ENCODE measurements around the gene NOL9.
A peak's percentile ranks its signal among the peaks of the same experiment; 100 is the strongest.

NOL9 gene

GRCh38 chr1:6596351-6596750, 42.0 kb upstream of the NOL9 start:
- H3K27ac ChIP-seq (ENCODE audit: low read depth, low read length), result no peak overlapping the region
- H3K4me1 ChIP-seq (ENCODE audit: control insufficient read depth, insufficient read depth, low read length), result peaks cover 28% of the 10 kb centered on the region

GRCh38 chr1:6594977-6595740, 40.8 kb upstream of the NOL9 start:
- Histone ChIP-seq H3K4me3 (ENCODE audit: low read length) (no peak overlapping the region), H3K27me3 (ENCODE audit: control insufficient read depth, insufficient read depth, low read length) (no peaks in the 10 kb centered on the region), H3K9ac (ENCODE audit: low read length) (no peak overlapping the region), H3K4me1 (ENCODE audit: control insufficient read depth, insufficient read depth, low read length) (peaks cover 28% of the 10 kb centered on the region), H3K27ac (ENCODE audit: low read depth, low read length) (no peak overlapping the region), H3K36me3 (ENCODE audit: control insufficient read depth, insufficient read depth, low read length) (peaks cover 49% of the 10 kb centered on the region)

More at GRCh38 chr1:6596351-6596750, 42.0 kb upstream of the NOL9 start:
- no peak overlapping the region for H3K9ac ChIP-seq (ENCODE audit: low read length)
- no peak overlapping the region for H3K4me3 ChIP-seq (ENCODE audit: low read length)
- H3K36me3 ChIP-seq (ENCODE audit: control insufficient read depth, insufficient read depth, low read length), result peaks cover 49% of the 10 kb centered on the region
- H3K27me3 ChIP-seq (ENCODE audit: control insufficient read depth, insufficient read depth, low read length), result no peaks in the 10 kb centered on the region

GRCh38 chr1:6593810-6594209, 39.5 kb upstream of the NOL9 start:
- no peak overlapping the region for H3K4me3 ChIP-seq (ENCODE audit: low read length)
- no peak overlapping the region for H3K27ac ChIP-seq (ENCODE audit: low read depth, low read length)
- peaks cover 18% of the 10 kb centered on the region for H3K4me1 ChIP-seq (ENCODE audit: control insufficient read depth, insufficient read depth, low read length)
- no peak overlapping the region for H3K9ac ChIP-seq (ENCODE audit: low read length)
- H3K27me3 ChIP-seq (ENCODE audit: control insufficient read depth, insufficient read depth, low read length), result no peaks in the 10 kb centered on the region
- peaks cover 47% of the 10 kb centered on the region for H3K36me3 ChIP-seq (ENCODE audit: control insufficient read depth, insufficient read depth, low read length)

GRCh38 chr1:6592865-6593593, 38.7 kb upstream of the NOL9 start:
- H3K27me3 ChIP-seq (ENCODE audit: control insufficient read depth, insufficient read depth, low read length), result no peaks in the 10 kb centered on the region
- no peak overlapping the region for H3K4me3 ChIP-seq (ENCODE audit: low read length)
- no peak overlapping the region for H3K9ac ChIP-seq (ENCODE audit: low read length)
- no peak overlapping the region for H3K27ac ChIP-seq (ENCODE audit: low read depth, low read length)
- peaks cover 18% of the 10 kb centered on the region for H3K4me1 ChIP-seq (ENCODE audit: control insufficient read depth, insufficient read depth, low read length)
- H3K36me3 ChIP-seq (ENCODE audit: control insufficient read depth, insufficient read depth, low read length), result peaks cover 51% of the 10 kb centered on the region

DNA sequence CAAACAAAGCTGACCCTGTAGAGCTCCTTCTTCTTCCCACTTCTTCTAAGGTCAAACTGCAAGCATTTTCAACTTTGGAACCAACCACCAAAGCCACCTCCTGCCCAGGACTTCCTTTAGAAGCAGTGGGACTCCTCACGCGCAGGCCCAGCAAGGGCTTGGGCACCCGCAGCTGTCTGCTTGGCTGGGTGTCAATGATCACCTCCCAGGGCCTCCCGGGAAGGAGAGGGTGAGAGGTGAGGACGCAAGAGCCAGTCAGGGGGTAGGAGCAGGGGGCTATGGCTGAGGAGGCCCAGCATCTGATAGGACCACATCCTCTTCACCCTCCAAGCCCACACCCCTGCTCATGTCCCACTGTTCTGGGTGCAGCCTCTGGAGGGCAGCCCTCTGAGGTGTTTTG, 38.1 kb upstream of the NOL9 start:
- no peaks in the 10 kb centered on the region for H3K27me3 ChIP-seq (ENCODE audit: control insufficient read depth, insufficient read depth, low read length)
- peaks cover 17% of the 10 kb centered on the region for H3K4me1 ChIP-seq (ENCODE audit: control insufficient read depth, insufficient read depth, low read length)
- H3K36me3 ChIP-seq (ENCODE audit: control insufficient read depth, insufficient read depth, low read length), result peaks cover 51% of the 10 kb centered on the region
- no peak overlapping the region for H3K9ac ChIP-seq (ENCODE audit: low read length)
- H3K4me3 ChIP-seq (ENCODE audit: low read length), result no peak overlapping the region
- H3K27ac ChIP-seq (ENCODE audit: low read depth, low read length), result no peak overlapping the region

DNA sequence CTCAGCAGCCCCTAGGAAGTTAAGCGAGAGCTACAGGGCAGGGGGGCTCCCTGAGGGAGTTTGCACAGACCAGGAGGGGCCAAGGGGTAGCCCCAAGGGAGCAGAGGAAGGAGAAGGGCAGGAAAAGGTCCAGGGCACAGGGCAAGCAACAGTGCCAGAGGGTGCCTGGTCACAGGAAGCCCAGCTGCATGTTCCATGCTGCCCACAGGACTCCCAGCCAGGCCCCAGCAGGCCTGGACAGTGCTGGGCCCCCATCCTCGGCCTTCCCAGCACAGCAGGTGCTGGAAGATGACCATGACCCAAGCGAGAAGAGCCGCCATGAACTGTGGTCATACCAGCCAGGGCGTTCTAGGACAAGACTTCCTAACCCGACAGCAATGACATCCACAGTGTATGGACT, 37.3 kb upstream of the NOL9 start:
- no peak overlapping the region for H3K27ac ChIP-seq (ENCODE audit: low read depth, low read length)
- no peak overlapping the region for H3K9ac ChIP-seq (ENCODE audit: low read length)
- H3K36me3 ChIP-seq (ENCODE audit: control insufficient read depth, insufficient read depth, low read length), result peaks cover 53% of the 10 kb centered on the region
- peaks cover 15% of the 10 kb centered on the region for H3K4me1 ChIP-seq (ENCODE audit: control insufficient read depth, insufficient read depth, low read length)
- H3K4me3 ChIP-seq (ENCODE audit: low read length), result no peak overlapping the region
- H3K27me3 ChIP-seq (ENCODE audit: control insufficient read depth, insufficient read depth, low read length), result no peaks in the 10 kb centered on the region

DNA sequence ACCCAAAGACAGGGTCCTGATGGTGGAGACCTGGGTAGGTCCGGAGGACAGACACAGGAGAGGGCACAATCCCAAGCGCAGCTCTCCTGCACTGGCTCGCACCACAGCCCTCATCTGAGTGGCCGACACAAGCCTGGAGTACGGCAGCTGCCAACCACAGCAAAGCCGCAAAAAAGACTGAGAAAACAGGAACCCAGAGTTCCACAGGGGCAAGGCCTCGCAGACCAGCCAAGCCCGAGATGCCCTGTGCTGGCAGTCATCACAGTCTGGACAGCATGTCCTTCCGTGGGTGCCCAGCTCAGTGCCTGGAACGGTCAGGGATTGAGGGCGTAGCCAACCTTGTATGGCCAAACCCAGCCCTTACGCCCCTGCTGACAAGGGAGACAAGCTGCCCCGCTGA, 36.9 kb upstream of the NOL9 start:
- Histone ChIP-seq H3K27me3 (ENCODE audit: control insufficient read depth, insufficient read depth, low read length) (no peaks in the 10 kb centered on the region), H3K9ac (ENCODE audit: low read length) (no peak overlapping the region), H3K4me1 (ENCODE audit: control insufficient read depth, insufficient read depth, low read length) (peaks cover 11% of the 10 kb centered on the region), H3K27ac (ENCODE audit: low read depth, low read length) (no peak overlapping the region), H3K36me3 (ENCODE audit: control insufficient read depth, insufficient read depth, low read length) (peaks cover 52% of the 10 kb centered on the region), H3K4me3 (ENCODE audit: low read length) (no peak overlapping the region)

DNA sequence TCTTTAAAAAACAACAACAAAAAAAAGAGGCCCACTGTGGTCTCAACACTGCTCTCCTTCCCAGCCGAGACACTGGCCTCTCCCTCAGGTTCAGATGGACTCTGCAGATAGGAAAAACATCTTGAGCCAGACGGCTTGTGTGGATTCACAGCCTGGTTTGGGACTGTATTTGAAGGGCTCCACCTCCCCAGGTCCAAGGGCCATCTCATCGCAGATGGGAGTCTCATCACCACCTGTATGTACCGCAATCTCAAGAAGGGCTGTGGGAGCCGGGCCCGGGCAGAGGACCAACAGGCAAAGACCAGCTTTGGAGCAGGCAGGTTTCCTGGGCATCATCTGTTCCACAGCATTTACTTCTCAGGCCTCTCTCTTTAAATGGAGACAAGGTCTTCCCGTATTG, 35.7 kb upstream of the NOL9 start:
- Histone ChIP-seq H3K27me3 (ENCODE audit: control insufficient read depth, insufficient read depth, low read length) (no peaks in the 10 kb centered on the region), H3K4me3 (ENCODE audit: low read length) (no peak overlapping the region), H3K36me3 (ENCODE audit: control insufficient read depth, insufficient read depth, low read length) (peaks cover 41% of the 10 kb centered on the region), H3K4me1 (ENCODE audit: control insufficient read depth, insufficient read depth, low read length) (peaks cover 9% of the 10 kb centered on the region), H3K9ac (ENCODE audit: low read length) (no peak overlapping the region), H3K27ac (ENCODE audit: low read depth, low read length) (no peak overlapping the region)

DNA sequence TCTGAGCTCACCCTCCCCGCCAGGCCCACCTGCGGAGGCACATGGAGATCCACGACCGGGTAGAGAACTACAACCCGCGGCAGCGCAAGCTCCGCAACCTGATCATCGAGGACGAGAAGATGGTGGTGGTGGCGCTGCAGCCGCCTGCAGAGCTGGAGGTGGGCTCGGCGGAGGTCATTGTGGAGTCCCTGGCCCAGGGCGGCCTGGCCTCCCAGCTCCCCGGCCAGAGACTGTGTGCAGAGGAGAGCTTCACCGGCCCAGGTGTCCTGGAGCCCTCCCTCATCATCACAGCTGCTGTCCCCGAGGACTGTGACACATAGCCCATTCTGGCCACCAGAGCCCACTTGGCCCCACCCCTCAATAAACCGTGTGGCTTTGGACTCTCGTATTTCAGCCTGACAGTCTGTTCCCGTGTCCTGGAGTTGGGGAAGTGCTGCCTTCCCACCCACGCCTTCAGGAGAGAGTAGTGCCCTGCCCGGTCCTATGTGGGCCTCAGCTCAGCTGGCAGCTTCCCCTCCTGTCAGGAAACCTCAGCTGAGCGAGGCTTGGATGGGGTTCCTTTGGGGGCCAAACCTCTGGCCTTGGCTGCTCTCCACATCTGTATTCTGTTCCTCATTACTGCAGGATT, 34.7 kb upstream of the NOL9 start:
- H3K27ac ChIP-seq (ENCODE audit: low read depth, low read length), result no peak overlapping the region
- peaks cover 37% of the 10 kb centered on the region for H3K36me3 ChIP-seq (ENCODE audit: control insufficient read depth, insufficient read depth, low read length)
- H3K9ac ChIP-seq (ENCODE audit: low read length), result no peak overlapping the region
- H3K4me1 ChIP-seq (ENCODE audit: control insufficient read depth, insufficient read depth, low read length), result peaks cover 9% of the 10 kb centered on the region
- no peak overlapping the region for H3K4me3 ChIP-seq (ENCODE audit: low read length)
- no peaks in the 10 kb centered on the region for H3K27me3 ChIP-seq (ENCODE audit: control insufficient read depth, insufficient read depth, low read length)

GRCh38 chr1:6588128-6588892, 34.0 kb upstream of the NOL9 start:
- H3K4me1 ChIP-seq (ENCODE audit: control insufficient read depth, insufficient read depth, low read length), result peaks cover 9% of the 10 kb centered on the region
- H3K9ac ChIP-seq (ENCODE audit: low read length), result no peak overlapping the region
- no peaks in the 10 kb centered on the region for H3K27me3 ChIP-seq (ENCODE audit: control insufficient read depth, insufficient read depth, low read length)
- H3K36me3 ChIP-seq (ENCODE audit: control insufficient read depth, insufficient read depth, low read length), result peaks cover 30% of the 10 kb centered on the region
- no peak overlapping the region for H3K27ac ChIP-seq (ENCODE audit: low read depth, low read length)
- no peak overlapping the region for H3K4me3 ChIP-seq (ENCODE audit: low read length)

GRCh38 chr1:6587261-6588005, 33.1 kb upstream of the NOL9 start:
- Histone ChIP-seq H3K27ac (ENCODE audit: low read depth, low read length) (peak overlapping the region; percentile 57), H3K36me3 (ENCODE audit: control insufficient read depth, insufficient read depth, low read length) (peaks cover 22% of the 10 kb centered on the region)

More at GRCh38 chr1:6587261-6588005, 33.1 kb upstream of the NOL9 start:
- no peak overlapping the region for H3K9ac ChIP-seq (ENCODE audit: low read length)
- peaks cover 9% of the 10 kb centered on the region for H3K4me1 ChIP-seq (ENCODE audit: control insufficient read depth, insufficient read depth, low read length)
- H3K4me3 ChIP-seq (ENCODE audit: low read length), result no peak overlapping the region
- H3K27me3 ChIP-seq (ENCODE audit: control insufficient read depth, insufficient read depth, low read length), result no peaks in the 10 kb centered on the region
